Skeletal muscle satellite cell (primary cell): Measurements from ENCODE around the gene SAXO1. TPM values are rescaled to one million over a fixed set of nuclear protein-coding genes. Genes with fewer than 3 reads are reported as not detected.

Experiments
- H3K27me3 ChIP-seq: 2 replicates; pipeline ENCODE4 v1.7.0; 2013; ENCODE audit warnings: low read length; ENCODE audit not compliant: control insufficient read depth, insufficient read depth
- H3K36me3 ChIP-seq: 2 replicates; pipeline ENCODE4 v1.7.0; 2013; ENCODE audit warnings: mild to moderate bottlenecking, control low read depth, low read length; ENCODE audit not compliant: insufficient read depth
- H3K4me1 ChIP-seq: 2 replicates; pipeline ENCODE4 v1.7.0; 2013; ENCODE audit warnings: low read length; ENCODE audit not compliant: control insufficient read depth, insufficient read depth
- H3K4me2 ChIP-seq: 2 replicates; pipeline ENCODE4 v1.7.0; 2013; ENCODE audit warnings: mild to moderate bottlenecking, low read length
- H3K4me3 ChIP-seq: 2 replicates; pipeline ENCODE4 v1.7.0; 2013; ENCODE audit warnings: low read length
- H3K9ac ChIP-seq: 2 replicates; pipeline ENCODE4 v1.7.0; 2013; ENCODE audit warnings: mild to moderate bottlenecking, low read depth, low read length, moderate library complexity
- H3K9me3 ChIP-seq: replicated peaks from 2 replicates; pipeline ENCODE4 v1.7.0; 2013; ENCODE audit warnings: mild to moderate bottlenecking, control low read depth, low read length
- total RNA-seq: library from RNA; depleted of rRNA; stranded (reverse); fragments of >200 nt; gene quantifications from 2 replicates; pipeline ENCODE4 v1.2.3, GENCODE V29; 2012; rRNA removed

SAXO1 gene
- total RNA-seq, result not detected in 2 replicates

GRCh38 chr9:19033015-19033414 lies at the start of gene SAXO1:
TSS of gene SAXO1 (minus strand) at chr9:19033209. CDS start at chr9:19032908, 301 bp downstream.
- Histone ChIP-seq H3K36me3 (no peaks in the 10 kb centered on the region), H3K4me2 (no peak within 1 kb of the TSS), H3K27me3 (no peaks in the 10 kb centered on the region), H3K9me3 (no peaks in the 10 kb centered on the region), H3K4me3 (no peak within 1 kb of the TSS), H3K9ac (no peak within 1 kb of the TSS), H3K4me1 (no peaks in the 10 kb centered on the region)

- Histone ChIP-seq H3K4me2 (no peak overlapping the region), H3K9me3 (no peaks in the 10 kb centered on the region), H3K27me3 (no peaks in the 10 kb centered on the region), H3K4me1 (peaks cover 4% of the 10 kb centered on the region), H3K36me3 (peaks cover 38% of the 10 kb centered on the region), H3K4me3 (no peak overlapping the region), H3K9ac (no peak overlapping the region)
Measured at GRCh38 chr9:19074836-19075235, 41.8 kb upstream of the SAXO1 start.

GRCh38 chr9:19074229-19074628 lies 41.2 kb upstream of the SAXO1 start:
- no peak overlapping the region for H3K4me2 ChIP-seq
- no peaks in the 10 kb centered on the region for H3K27me3 ChIP-seq
- no peaks in the 10 kb centered on the region for H3K9me3 ChIP-seq
- no peak overlapping the region for H3K9ac ChIP-seq
- H3K4me3 ChIP-seq, result no peak overlapping the region
- peaks cover 44% of the 10 kb centered on the region for H3K36me3 ChIP-seq
- peaks cover 4% of the 10 kb centered on the region for H3K4me1 ChIP-seq

DNA sequence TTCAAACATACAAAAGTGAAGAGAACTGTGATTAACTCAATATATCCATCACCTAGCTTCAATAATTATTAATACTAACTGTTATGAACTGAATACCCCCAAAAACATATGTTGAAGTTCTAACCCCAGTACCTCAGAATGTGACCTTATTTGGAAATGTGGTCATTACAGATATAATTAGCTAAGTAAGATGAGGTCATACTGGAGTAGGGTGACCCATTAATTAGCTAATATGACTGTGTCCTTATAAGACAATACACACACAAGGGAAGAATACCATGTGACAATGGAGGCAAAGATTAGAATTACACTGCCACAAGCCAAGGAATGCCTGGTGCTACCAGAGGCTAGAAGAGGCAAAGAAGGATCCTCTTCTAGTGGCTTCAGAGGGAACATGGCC lies 24.0 kb upstream of the SAXO1 start:
- H3K36me3 ChIP-seq, result peaks cover 28% of the 10 kb centered on the region
- H3K4me2 ChIP-seq, result no peak overlapping the region
- peaks cover 3% of the 10 kb centered on the region for H3K4me1 ChIP-seq
- H3K27me3 ChIP-seq, result no peaks in the 10 kb centered on the region
- H3K9me3 ChIP-seq, result no peaks in the 10 kb centered on the region
- H3K4me3 ChIP-seq, result no peak overlapping the region
- no peak overlapping the region for H3K9ac ChIP-seq

DNA sequence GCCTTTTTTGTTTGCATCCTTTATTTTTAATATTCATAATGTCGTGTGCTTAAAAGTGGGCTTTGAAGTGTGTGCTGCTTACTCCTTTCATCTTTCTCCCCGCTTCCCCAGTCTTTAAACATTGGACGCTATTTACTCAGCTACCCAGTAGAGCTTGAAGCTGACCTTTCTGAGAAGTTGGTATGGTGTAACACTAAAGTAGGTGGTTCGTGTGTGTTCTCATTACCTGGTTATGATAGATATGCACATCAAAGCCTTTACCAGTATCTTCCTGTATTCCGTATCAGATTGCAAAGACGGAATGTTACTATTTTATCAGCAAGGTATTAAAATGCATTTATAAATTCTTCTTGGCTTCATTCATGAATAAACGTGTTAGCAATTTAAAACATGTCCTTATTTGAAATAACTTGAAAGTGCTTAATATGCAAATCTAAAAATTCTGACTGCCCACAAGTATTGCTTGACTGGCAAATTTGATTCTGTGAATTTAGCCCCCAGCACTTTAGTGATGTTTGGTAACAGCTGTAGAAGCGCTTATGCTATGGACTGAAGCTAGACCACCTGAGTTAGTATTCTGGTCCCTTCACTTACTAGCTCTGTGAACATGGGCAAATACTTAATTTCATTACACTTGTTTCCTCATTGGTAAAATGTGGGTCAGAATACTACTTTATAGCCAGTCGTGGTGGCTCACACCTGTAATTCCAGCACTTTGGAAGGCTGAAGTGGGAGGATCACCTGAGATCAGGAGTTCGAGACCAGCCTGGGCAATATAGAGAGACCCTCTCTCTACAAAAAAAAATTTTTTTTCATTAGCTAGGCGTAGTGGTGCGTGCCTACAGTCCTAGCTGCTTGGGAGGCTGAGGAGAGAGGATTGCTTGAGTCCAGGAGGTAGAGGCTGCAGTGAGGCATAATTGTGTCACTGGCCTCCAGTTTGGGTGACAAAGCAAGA lies 17.9 kb upstream of the SAXO1 start:
- Histone ChIP-seq H3K4me2 (peak overlapping the region; percentile 85), H3K4me1 (peaks cover 28% of the 10 kb centered on the region), H3K9ac (peak overlapping the region; percentile 94), H3K36me3 (peaks cover 5% of the 10 kb centered on the region), H3K4me3 (peak overlapping the region; percentile 78), H3K9me3 (no peaks in the 10 kb centered on the region), H3K27me3 (no peaks in the 10 kb centered on the region)

DNA sequence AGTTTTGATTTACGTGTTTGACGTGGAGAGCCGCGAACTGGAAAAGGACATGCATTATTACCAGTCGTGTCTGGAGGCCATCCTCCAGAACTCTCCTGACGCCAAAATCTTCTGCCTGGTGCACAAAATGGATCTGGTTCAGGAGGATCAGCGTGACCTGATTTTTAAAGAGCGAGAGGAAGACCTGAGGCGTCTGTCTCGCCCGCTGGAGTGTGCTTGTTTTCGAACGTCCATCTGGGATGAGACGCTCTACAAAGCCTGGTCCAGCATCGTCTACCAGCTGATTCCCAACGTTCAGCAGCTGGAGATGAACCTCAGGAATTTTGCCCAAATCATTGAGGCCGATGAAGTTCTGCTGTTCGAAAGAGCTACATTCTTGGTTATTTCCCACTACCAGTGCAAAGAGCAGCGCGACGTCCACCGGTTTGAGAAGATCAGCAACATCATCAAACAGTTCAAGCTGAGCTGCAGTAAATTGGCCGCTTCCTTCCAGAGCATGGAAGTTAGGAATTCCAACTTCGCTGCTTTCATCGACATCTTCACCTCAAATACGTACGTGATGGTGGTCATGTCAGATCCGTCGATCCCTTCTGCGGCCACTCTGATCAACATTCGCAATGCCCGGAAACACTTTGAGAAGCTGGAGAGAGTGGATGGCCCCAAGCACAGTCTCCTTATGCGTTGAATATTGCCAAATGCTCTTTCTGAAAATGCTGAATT lies 17.1 kb upstream of the SAXO1 start:
- H3K9ac ChIP-seq, result peak overlapping the region; percentile 94
- no peaks in the 10 kb centered on the region for H3K9me3 ChIP-seq
- H3K4me1 ChIP-seq, result peaks cover 28% of the 10 kb centered on the region
- peak overlapping the region; percentile 78 for H3K4me3 ChIP-seq
- H3K27me3 ChIP-seq, result no peaks in the 10 kb centered on the region
- peaks cover 5% of the 10 kb centered on the region for H3K36me3 ChIP-seq
- H3K4me2 ChIP-seq, result peak overlapping the region; percentile 85

DNA sequence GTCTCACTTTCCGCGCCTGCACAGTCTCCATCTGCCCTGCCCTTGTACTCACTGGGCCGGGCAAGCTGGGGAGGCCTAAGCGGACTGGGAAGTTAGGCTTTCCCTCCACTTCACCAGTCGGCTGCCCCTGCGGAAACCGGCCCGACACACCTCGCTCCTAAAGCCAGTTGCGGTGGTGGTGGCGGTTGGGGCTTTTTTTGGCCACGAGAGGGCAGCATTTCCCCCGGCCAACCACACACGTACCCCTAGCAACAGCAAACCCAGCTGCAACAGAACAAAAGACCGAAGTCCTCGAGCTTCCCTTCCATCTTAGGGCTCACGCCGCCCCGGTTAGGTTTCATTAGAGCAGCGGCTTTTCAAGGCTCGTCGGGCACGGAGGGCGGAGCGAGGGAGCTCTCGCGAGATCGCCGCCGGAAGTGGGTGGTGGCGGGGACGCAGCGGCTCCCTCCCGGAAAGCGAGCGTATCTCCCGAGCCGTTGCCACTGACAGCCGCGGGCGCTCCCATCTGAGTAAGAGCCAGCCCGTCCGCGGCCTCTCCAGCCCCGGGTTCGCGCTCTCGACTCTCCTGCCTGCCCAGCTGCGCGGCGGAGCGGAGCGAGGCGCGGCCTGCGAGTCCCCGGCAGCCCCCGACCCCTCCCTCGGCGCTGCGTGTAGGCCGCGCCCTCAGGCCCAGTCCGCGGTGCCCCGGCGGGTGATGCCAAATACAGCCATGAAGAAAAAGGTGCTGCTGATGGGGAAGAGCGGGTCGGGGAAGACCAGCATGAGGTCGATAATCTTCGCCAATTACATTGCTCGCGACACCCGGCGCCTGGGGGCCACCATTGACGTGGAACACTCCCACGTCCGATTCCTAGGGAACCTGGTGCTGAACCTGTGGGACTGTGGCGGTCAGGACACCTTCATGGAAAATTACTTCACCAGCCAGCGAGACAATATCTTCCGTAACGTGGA lies 16.2 kb upstream of the SAXO1 start, which contains the start of gene RRAGA:
Gene RRAGA, plus strand, starts transcription at position 462 of the 951 bp plus-strand sequence. Its CDS starts 233 bp downstream, at position 695.
- Histone ChIP-seq H3K36me3 (peaks cover 5% of the 10 kb centered on the region), H3K9ac (peak within 1 kb of the TSS; percentile 94), H3K4me1 (peaks cover 28% of the 10 kb centered on the region), H3K9me3 (no peaks in the 10 kb centered on the region), H3K4me3 (peak within 1 kb of the TSS; percentile 78), H3K27me3 (no peaks in the 10 kb centered on the region), H3K4me2 (peak within 1 kb of the TSS; percentile 85)

DNA sequence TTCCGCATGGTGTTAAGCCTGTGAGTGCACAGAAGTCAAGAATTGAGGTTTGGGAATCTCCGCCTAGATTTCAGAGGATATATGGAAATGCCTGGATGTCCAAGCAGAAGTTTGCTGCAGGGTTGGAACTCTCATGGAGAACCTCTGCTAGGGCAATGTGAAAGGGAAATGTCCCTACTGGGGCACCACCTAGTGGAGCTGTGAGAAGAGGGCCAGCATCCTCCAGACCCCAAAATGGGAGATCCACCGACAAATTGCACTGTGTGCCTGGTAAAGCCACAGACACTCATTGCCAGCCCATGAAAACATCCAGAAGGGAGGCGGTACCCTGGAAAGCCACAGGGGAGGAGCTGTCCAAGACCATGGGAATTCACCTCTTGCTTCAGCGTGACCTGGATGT lies 3.6 kb upstream of the SAXO1 start:
- Histone ChIP-seq H3K27me3 (no peaks in the 10 kb centered on the region), H3K4me3 (no peak overlapping the region), H3K36me3 (no peaks in the 10 kb centered on the region), H3K4me1 (no peaks in the 10 kb centered on the region), H3K9me3 (no peaks in the 10 kb centered on the region), H3K9ac (no peak overlapping the region), H3K4me2 (no peak overlapping the region)

DNA sequence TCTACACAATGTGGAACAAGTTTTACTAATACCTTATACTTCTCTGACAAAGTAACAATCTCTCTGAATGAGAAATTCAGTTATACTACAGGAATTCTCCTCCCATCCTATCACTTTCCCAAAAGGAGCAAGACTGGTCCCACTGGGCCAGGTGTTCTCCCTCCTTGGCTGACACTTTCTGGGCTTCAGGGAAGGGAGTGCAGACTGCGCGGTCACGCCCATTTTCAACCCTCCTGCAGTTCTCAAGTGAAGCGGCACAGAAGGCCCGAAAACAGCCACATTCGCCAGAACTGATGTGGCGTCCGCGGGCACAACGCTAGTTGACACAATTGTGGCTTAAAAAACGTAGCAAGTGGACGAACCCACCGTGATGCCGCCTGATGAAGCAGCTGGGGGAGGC lies 603 bp downstream of the SAXO1 start:
- H3K9ac ChIP-seq, result no peak overlapping the region
- no peaks in the 10 kb centered on the region for H3K27me3 ChIP-seq
- no peaks in the 10 kb centered on the region for H3K9me3 ChIP-seq

DNA sequence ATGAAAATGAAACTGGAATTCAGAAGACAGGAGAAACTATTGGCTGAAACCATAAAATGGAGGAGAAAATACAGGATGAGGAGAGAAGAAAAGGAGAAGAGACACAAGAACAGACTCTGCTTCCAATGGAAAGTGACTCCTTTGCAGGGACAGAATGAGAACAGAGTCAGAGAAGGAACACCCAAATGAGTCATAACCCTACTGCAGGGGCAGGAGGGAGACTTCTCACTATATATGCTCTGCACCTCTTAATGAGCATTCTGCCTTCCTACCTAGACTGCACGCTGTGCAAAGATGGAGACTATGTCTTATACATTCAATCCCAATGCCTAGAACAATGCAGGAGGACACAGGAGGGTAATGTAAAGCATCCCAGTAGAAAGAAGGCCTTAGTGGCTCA lies 2.1 kb downstream of the SAXO1 start:
- no peak overlapping the region for H3K9ac ChIP-seq
- no peaks in the 10 kb centered on the region for H3K4me1 ChIP-seq
- H3K36me3 ChIP-seq, result no peaks in the 10 kb centered on the region
- no peak overlapping the region for H3K4me3 ChIP-seq
- H3K4me2 ChIP-seq, result no peak overlapping the region
- H3K27me3 ChIP-seq, result no peaks in the 10 kb centered on the region
- H3K9me3 ChIP-seq, result no peaks in the 10 kb centered on the region

More for the DNA sequence above, 603 bp downstream of the SAXO1 start:
- no peaks in the 10 kb centered on the region for H3K4me1 ChIP-seq
- H3K36me3 ChIP-seq, result no peaks in the 10 kb centered on the region
- H3K4me3 ChIP-seq, result no peak overlapping the region
- H3K4me2 ChIP-seq, result no peak overlapping the region
